Right forelimb (tissue), 1 donor: Measurements from ENCODE around the gene GANC.
"Not testable (repeated sequence)": the region's sequence is repeated elsewhere in the genome, so short reads cannot be mapped to it uniquely, and the experiment has no call there.

Experiments
- DNase-seq: peaks from one replicate; pipeline ENCODE4 v3.0.0-alpha.2; 2018

Gene GANC

GRCh38 chr15:42283671-42284070 is 10.7 kb downstream of the GANC start:
- no peak for DNase-seq

GRCh38 chr15:42284551-42284950 is 11.6 kb downstream of the GANC start:
- no peak for DNase-seq

GRCh38 chr15:42285034-42285433 is 12.0 kb downstream of the GANC start:
- no peak for DNase-seq

GRCh38 chr15:42286445-42287029 is 13.5 kb downstream of the GANC start:
- DNase-seq: no peak

- no peak for DNase-seq
Measured at GRCh38 chr15:42287931-42288330, 14.9 kb downstream of the GANC start.

GRCh38 chr15:42289166-42289565 is 16.2 kb downstream of the GANC start:
- no peak for DNase-seq

GRCh38 chr15:42301004-42301403 is 28.0 kb downstream of the GANC start:
- not testable (repeated sequence) for DNase-seq

GRCh38 chr15:42306681-42307080 is 33.7 kb downstream of the GANC start:
- no peak for DNase-seq

GRCh38 chr15:42313463-42313862 is 40.5 kb downstream of the GANC start:
- no peak for DNase-seq

- DNase-seq: no peak
Measured at GRCh38 chr15:42314818-42315217, 41.8 kb downstream of the GANC start.

- no peak for DNase-seq
Measured at GRCh38 chr15:42315521-42315920, 42.5 kb downstream of the GANC start.

- DNase-seq: not testable (repeated sequence)
Measured at GRCh38 chr15:42316282-42316805, 43.3 kb downstream of the GANC start.

GRCh38 chr15:42319206-42319605 is 46.2 kb downstream of the GANC start:
- DNase-seq: no peak

GRCh38 chr15:42324308-42324707 is 51.3 kb downstream of the GANC start:
- DNase-seq: no peak

GRCh38 chr15:42329161-42329560 is 56.2 kb downstream of the GANC start:
- DNase-seq: no peak

GRCh38 chr15:42329992-42330391 is 57.0 kb downstream of the GANC start:
- no peak for DNase-seq

- no peak for DNase-seq
Measured at GRCh38 chr15:42331235-42331634, 58.2 kb downstream of the GANC start.

- DNase-seq: no peak
Measured at GRCh38 chr15:42332331-42332730, 59.3 kb downstream of the GANC start.

- no peak for DNase-seq
Measured at GRCh38 chr15:42335074-42335473, 62.1 kb downstream of the GANC start.

- DNase-seq: not testable (repeated sequence)
Measured at GRCh38 chr15:42336650-42337049, 63.6 kb downstream of the GANC start.

- not testable (repeated sequence) for DNase-seq
Measured at GRCh38 chr15:42337104-42337503, 64.1 kb downstream of the GANC start.

- no peak for DNase-seq
Measured at GRCh38 chr15:42338500-42338899, 65.5 kb downstream of the GANC start.

GRCh38 chr15:42343596-42344232 is 70.7 kb downstream of the GANC start:
- no peak for DNase-seq

- DNase-seq: no peak
Measured at GRCh38 chr15:42344763-42345162, 71.8 kb downstream of the GANC start.

GRCh38 chr15:42345504-42345903 is 72.5 kb downstream of the GANC start:
- DNase-seq: no peak
